Immature natural killer cell (primary cell): ENCODE measurements around the gene DNAJC18. TPM values are rescaled to one million over a fixed set of nuclear protein-coding genes. Genes with fewer than 3 reads are reported as not detected.

Source experiments
- DNase-seq, 3 donors: peaks; one replicate each; pipeline ENCODE4 v3.0.0; 2022; ENCODE audit warnings: mixed read lengths in 1 of 3
- H3K27ac Mint-ChIP-seq, 6 donors: one replicate each; pipeline ENCODE4 v1.8.0; 2020; ENCODE audit warnings: mixed read lengths in 6 of 6, mild to moderate bottlenecking in 5 of 6, inconsistent platforms in 4 of 6, moderate library complexity in 3 of 6
- H3K27me3 Mint-ChIP-seq, 3 donors: one replicate each; pipeline ENCODE4 v1.8.0; 2020 to 2021; ENCODE audit warnings: low read depth in 3 of 3, mild to moderate bottlenecking in 3 of 3, mixed read lengths in 3 of 3, moderate library complexity in 3 of 3, inconsistent platforms in 1 of 3
- H3K36me3 Mint-ChIP-seq, 3 donors: one replicate each; pipeline ENCODE4 v1.8.0; 2020; ENCODE audit warnings: mixed read lengths in 3 of 3, inconsistent platforms in 2 of 3, mild to moderate bottlenecking in 2 of 3
- H3K4me1 Mint-ChIP-seq, 2 donors: one replicate each; pipeline ENCODE4 v1.8.0; 2020; ENCODE audit warnings: inconsistent platforms in 2 of 2, mild to moderate bottlenecking in 2 of 2, mixed read lengths in 2 of 2, moderate library complexity in 1 of 2
- H3K4me3 Mint-ChIP-seq, 5 donors: one replicate each; pipeline ENCODE4 v1.8.0; 2020; ENCODE audit warnings: mild to moderate bottlenecking in 5 of 5, mixed read lengths in 5 of 5, inconsistent platforms in 3 of 5, moderate library complexity in 3 of 5
- H3K9me3 Mint-ChIP-seq, 6 donors: one replicate each; pipeline ENCODE4 v1.8.0; 2020; ENCODE audit warnings: mild to moderate bottlenecking in 6 of 6, mixed read lengths in 6 of 6, inconsistent platforms in 4 of 6, moderate library complexity in 3 of 6
- polyA plus RNA-seq, 3 donors: library from polyadenylated mRNA; unstranded; fragments of 300-500 nt; fragmentation: Illumina TruSeq; gene quantifications; one replicate each; pipeline ENCODE4 v1.2.3, GENCODE V29; 2021

Gene DNAJC18
- polyA plus RNA-seq, 3 donors from 2014 or later, result 3.7 to 4.3 TPM; not detected in 1

- peak overlapping the region in 1 of 6 donors; percentile 12 for H3K27ac Mint-ChIP-seq
- H3K4me3 Mint-ChIP-seq, result no peak overlapping the region
- no peak for DNase-seq
- H3K9me3 Mint-ChIP-seq, result no peaks in the 10 kb centered on the region
- peaks cover 23 to 24% of the 10 kb centered on the region in 2 donors for H3K4me1 Mint-ChIP-seq
- H3K27me3 Mint-ChIP-seq, result peaks cover 0 to 2% (median 0%) of the 10 kb centered on the region in 3 donors
- H3K36me3 Mint-ChIP-seq, result peaks cover 0 to 6% (median 0%) of the 10 kb centered on the region in 3 donors
Measured at GRCh38 chr5:139381837-139382761, 57.2 kb downstream of the DNAJC18 start.

GRCh38 chr5:139379626-139380449 lies 59.5 kb downstream of the DNAJC18 start:
- H3K4me3 Mint-ChIP-seq, result no peak overlapping the region
- H3K4me1 Mint-ChIP-seq, result peaks cover 7 to 8% of the 10 kb centered on the region in 2 donors
- H3K27ac Mint-ChIP-seq, result no peak overlapping the region
- no peak for DNase-seq
- H3K27me3 Mint-ChIP-seq, result peaks cover 0 to 2% (median 0%) of the 10 kb centered on the region in 3 donors
- H3K36me3 Mint-ChIP-seq, result peaks cover 0 to 7% (median 0%) of the 10 kb centered on the region in 3 donors
- no peaks in the 10 kb centered on the region for H3K9me3 Mint-ChIP-seq

- H3K4me1 Mint-ChIP-seq, result peaks cover 0 to 1% of the 10 kb centered on the region in 2 donors
- H3K27me3 Mint-ChIP-seq, result peaks cover 0 to 2% (median 0%) of the 10 kb centered on the region in 3 donors
- H3K27ac Mint-ChIP-seq, result no peak overlapping the region
- H3K4me3 Mint-ChIP-seq, result no peak overlapping the region
- peaks cover 0 to 7% (median 0%) of the 10 kb centered on the region in 3 donors for H3K36me3 Mint-ChIP-seq
- H3K9me3 Mint-ChIP-seq, result no peaks in the 10 kb centered on the region
- DNase-seq, result no peak
Measured at GRCh38 chr5:139378941-139379361, 60.4 kb downstream of the DNAJC18 start.

- Mint-ChIP-seq H3K9me3 (no peaks in the 10 kb centered on the region), H3K36me3 (peaks cover 0 to 10% (median 0%) of the 10 kb centered on the region in 3 donors), H3K4me1 (no peaks in the 10 kb centered on the region), H3K27me3 (peaks cover 0 to 2% (median 0%) of the 10 kb centered on the region in 3 donors), H3K27ac (no peak overlapping the region), H3K4me3 (no peak overlapping the region)
- DNase-seq, result no peak
Measured at GRCh38 chr5:139378101-139378825, 61.1 kb downstream of the DNAJC18 start.

- H3K4me1 Mint-ChIP-seq, result no peaks in the 10 kb centered on the region
- H3K27me3 Mint-ChIP-seq, result peaks cover 0 to 2% (median 0%) of the 10 kb centered on the region in 3 donors
- H3K36me3 Mint-ChIP-seq, result peaks cover 0 to 15% (median 1%) of the 10 kb centered on the region in 3 donors
- no peaks in the 10 kb centered on the region for H3K9me3 Mint-ChIP-seq
- no peak overlapping the region for H3K4me3 Mint-ChIP-seq
- H3K27ac Mint-ChIP-seq, result peak overlapping the region in 4 of 6 donors; percentile 2 to 48 (median 20)
- no peak for DNase-seq
Measured at GRCh38 chr5:139377226-139377625, 62.1 kb downstream of the DNAJC18 start.

- Mint-ChIP-seq H3K4me3 (no peak overlapping the region), H3K36me3 (peaks cover 0 to 21% (median 7%) of the 10 kb centered on the region in 3 donors), H3K9me3 (no peaks in the 10 kb centered on the region), H3K27ac (no peak overlapping the region), H3K4me1 (no peaks in the 10 kb centered on the region), H3K27me3 (peaks cover 0 to 2% (median 0%) of the 10 kb centered on the region in 3 donors)
- no peak for DNase-seq
Measured at GRCh38 chr5:139376364-139376763, 63.0 kb downstream of the DNAJC18 start.

GRCh38 chr5:139374909-139375308 lies 64.4 kb downstream of the DNAJC18 start:
- peaks cover 0 to 4% (median 0%) of the 10 kb centered on the region in 3 donors for H3K27me3 Mint-ChIP-seq
- H3K27ac Mint-ChIP-seq, result no peak overlapping the region
- peaks cover 0 to 25% (median 7%) of the 10 kb centered on the region in 3 donors for H3K36me3 Mint-ChIP-seq
- no peaks in the 10 kb centered on the region for H3K4me1 Mint-ChIP-seq
- H3K4me3 Mint-ChIP-seq, result no peak overlapping the region
- H3K9me3 Mint-ChIP-seq, result no peaks in the 10 kb centered on the region
- DNase-seq, result no peak

- Mint-ChIP-seq H3K27me3 (peaks cover 0 to 2% (median 1%) of the 10 kb centered on the region in 3 donors), H3K9me3 (no peaks in the 10 kb centered on the region), H3K36me3 (peaks cover 0 to 28% (median 11%) of the 10 kb centered on the region in 3 donors), H3K4me3 (no peak overlapping the region), H3K4me1 (no peaks in the 10 kb centered on the region), H3K27ac (peak overlapping the region in 3 of 6 donors; percentile 47 to 69 (median 54))
- DNase-seq, result no peak
Measured at GRCh38 chr5:139371482-139372435, 67.6 kb downstream of the DNAJC18 start.

GRCh38 chr5:139369181-139369580 lies 70.1 kb downstream of the DNAJC18 start:
- H3K27ac Mint-ChIP-seq, result no peak overlapping the region
- H3K9me3 Mint-ChIP-seq, result no peaks in the 10 kb centered on the region
- H3K4me1 Mint-ChIP-seq, result peaks cover 0 to 2% of the 10 kb centered on the region in 2 donors
- no peak overlapping the region for H3K4me3 Mint-ChIP-seq
- H3K36me3 Mint-ChIP-seq, result peaks cover 5 to 43% (median 20%) of the 10 kb centered on the region in 3 donors
- H3K27me3 Mint-ChIP-seq, result peaks cover 0 to 5% (median 1%) of the 10 kb centered on the region in 3 donors
- no peak for DNase-seq

GRCh38 chr5:139368613-139369012 lies 70.7 kb downstream of the DNAJC18 start:
- Mint-ChIP-seq H3K4me3 (no peak overlapping the region), H3K27ac (peak overlapping the region in 2 of 6 donors; percentile 9 to 16), H3K36me3 (peaks cover 5 to 49% (median 26%) of the 10 kb centered on the region in 3 donors), H3K4me1 (peaks cover 0 to 2% of the 10 kb centered on the region in 2 donors), H3K9me3 (no peaks in the 10 kb centered on the region), H3K27me3 (peaks cover 0 to 5% (median 1%) of the 10 kb centered on the region in 3 donors)
- DNase-seq, result no peak

- Mint-ChIP-seq H3K27me3 (peaks cover 0 to 5% (median 0%) of the 10 kb centered on the region in 3 donors), H3K4me1 (peaks cover 12% of the 10 kb centered on the region in 2 donors), H3K4me3 (no peak overlapping the region), H3K27ac (peak overlapping the region in 1 of 6 donors; percentile 23), H3K9me3 (no peaks in the 10 kb centered on the region), H3K36me3 (peaks cover 5 to 34% (median 20%) of the 10 kb centered on the region in 3 donors)
- no peak for DNase-seq
Measured at GRCh38 chr5:139364466-139364865, 74.9 kb downstream of the DNAJC18 start.

- H3K36me3 Mint-ChIP-seq, result peaks cover 5 to 31% (median 20%) of the 10 kb centered on the region in 3 donors
- no peaks in the 10 kb centered on the region for H3K9me3 Mint-ChIP-seq
- DNase-seq, result no peak
- H3K27ac Mint-ChIP-seq, result peak overlapping the region in 2 of 6 donors; percentile 23 to 32
- peaks cover 12 to 13% of the 10 kb centered on the region in 2 donors for H3K4me1 Mint-ChIP-seq
- peaks cover 0 to 5% (median 0%) of the 10 kb centered on the region in 3 donors for H3K27me3 Mint-ChIP-seq
- H3K4me3 Mint-ChIP-seq, result no peak overlapping the region
Measured at GRCh38 chr5:139363937-139364336, 75.4 kb downstream of the DNAJC18 start.
